CD4-positive, alpha-beta T cell (primary cell): ENCODE results near the gene TOP3B. TPM values are rescaled to one million over a fixed set of nuclear protein-coding genes. Genes with fewer than 3 reads are reported as not detected.
"Not testable (repeated sequence)": the region's sequence is repeated elsewhere in the genome, so short reads cannot be mapped to it uniquely, and the experiment has no call there.

Source experiments
- ATAC-seq: fragments of 200-7000 bp; cut with Tn5 transposase; one replicate; pipeline ENCODE4 v1.10.0; 2022; ENCODE audit warnings: mild to moderate bottlenecking; ENCODE audit not compliant: poor library complexity
- CTCF ChIA-PET: fragments of 350-600 bp; sonication (Branson Sonifier 250); formaldehyde crosslinking; loops from one replicate; lab custom pipeline; 2021; ENCODE audit warnings: antibody characterized with exemption, inconsistent platforms; lab: Charles Lee
- POLR2A ChIA-PET: fragments of 350-600 bp; sonication (Branson Sonifier 250); formaldehyde crosslinking; loops from one replicate; lab custom pipeline; 2021; ENCODE audit warnings: antibody characterized with exemption, inconsistent platforms; lab: Charles Lee
- DNase-seq, 14 experiments: peaks; one replicate each; pipeline ENCODE4 v3.0.0-alpha.2; 2013 to 2020; ENCODE audit warnings: mixed read lengths in 2 of 14
- H3K27ac ChIP-seq, 2 donors: one replicate each; pipeline versions ENCODE4 v1.5.1 to v1.7.0; 2013; ENCODE audit warnings: low read length in 2 of 2, low read depth in 1 of 2, mild to moderate bottlenecking in 1 of 2
- H3K27me3 ChIP-seq, 2 experiments: 1 replicate in 1 of 2; 2 replicates in 1 of 2; pipeline versions ENCODE4 v1.6.1 to v1.7.0; 2013; ENCODE audit warnings: low read length in 2 of 2, control low read depth in 1 of 2, mild to moderate bottlenecking in 1 of 2, moderate library complexity in 1 of 2; ENCODE audit not compliant: insufficient read depth in 2 of 2, control insufficient read depth in 1 of 2
- H3K36me3 ChIP-seq: one replicate; pipeline ENCODE4 v1.6.1; 2013; ENCODE audit warnings: low read length, control low read depth; ENCODE audit not compliant: insufficient read depth
- H3K4me1 ChIP-seq: one replicate; pipeline ENCODE4 v1.6.1; 2013; ENCODE audit warnings: low read length, control low read depth; ENCODE audit not compliant: insufficient read depth
- H3K4me3 ChIP-seq: one replicate; pipeline ENCODE4 v1.5.1; 2013; ENCODE audit warnings: mild to moderate bottlenecking, low read length, moderate library complexity
- H3K9me3 ChIP-seq, 2 experiments: 1 replicate in 1 of 2; 2 replicates in 1 of 2; pipeline versions ENCODE4 v1.6.1 to v1.7.0; 2013; ENCODE audit warnings: low read length in 2 of 2, mild to moderate bottlenecking in 2 of 2, control low read depth in 1 of 2, moderate library complexity in 1 of 2; ENCODE audit not compliant: control insufficient read depth in 1 of 2, insufficient read depth in 1 of 2
- H3K27ac Mint-ChIP-seq: one replicate; pipeline ENCODE4 v1.8.0; 2020; ENCODE audit warnings: mixed read lengths
- H3K27me3 Mint-ChIP-seq: one replicate; pipeline ENCODE4 v1.8.0; 2021; ENCODE audit warnings: mixed read lengths
- H3K36me3 Mint-ChIP-seq: one replicate; pipeline ENCODE4 v1.8.0; 2021; ENCODE audit warnings: low read depth, mixed read lengths
- H3K4me1 Mint-ChIP-seq: one replicate; pipeline ENCODE4 v1.8.0; 2021; ENCODE audit warnings: low read depth, mixed read lengths
- H3K4me3 Mint-ChIP-seq: one replicate; pipeline ENCODE4 v1.8.0; 2020; ENCODE audit warnings: mild to moderate bottlenecking, mixed read lengths
- H3K9me3 Mint-ChIP-seq: one replicate; pipeline ENCODE4 v1.8.0; 2020; ENCODE audit warnings: mixed read lengths
- CTCF ChIP-seq: fragments of 200-600 bp; IDR thresholded peaks from one replicate; pipeline ENCODE4 v1.8.0; 2022; ENCODE audit warnings: antibody characterized with exemption, mild to moderate bottlenecking
- intact Hi-C, 2 experiments: fragments of 100-400 bp; cut with DNase I in 1 of 2; cut with micrococcal nuclease in 1 of 2; formaldehyde crosslinking; loops; one replicate each; pipeline versions ENCODE4 v1.15.1 to v1.9.0; 2023 to 2025; cut with DNase I, micrococcal nuclease
- total RNA-seq, 174 experiments: library from RNA in 2 of 174; stranded (reverse) in 2 of 174; gene quantifications; one replicate each; pipeline ENCODE4 v1.2.3 and lab custom pipeline; 2021 to 2026

The TOP3B gene
- total RNA-seq, 2 experiments from 2014 or later: 60.2 to 62.8 TPM

DNA sequence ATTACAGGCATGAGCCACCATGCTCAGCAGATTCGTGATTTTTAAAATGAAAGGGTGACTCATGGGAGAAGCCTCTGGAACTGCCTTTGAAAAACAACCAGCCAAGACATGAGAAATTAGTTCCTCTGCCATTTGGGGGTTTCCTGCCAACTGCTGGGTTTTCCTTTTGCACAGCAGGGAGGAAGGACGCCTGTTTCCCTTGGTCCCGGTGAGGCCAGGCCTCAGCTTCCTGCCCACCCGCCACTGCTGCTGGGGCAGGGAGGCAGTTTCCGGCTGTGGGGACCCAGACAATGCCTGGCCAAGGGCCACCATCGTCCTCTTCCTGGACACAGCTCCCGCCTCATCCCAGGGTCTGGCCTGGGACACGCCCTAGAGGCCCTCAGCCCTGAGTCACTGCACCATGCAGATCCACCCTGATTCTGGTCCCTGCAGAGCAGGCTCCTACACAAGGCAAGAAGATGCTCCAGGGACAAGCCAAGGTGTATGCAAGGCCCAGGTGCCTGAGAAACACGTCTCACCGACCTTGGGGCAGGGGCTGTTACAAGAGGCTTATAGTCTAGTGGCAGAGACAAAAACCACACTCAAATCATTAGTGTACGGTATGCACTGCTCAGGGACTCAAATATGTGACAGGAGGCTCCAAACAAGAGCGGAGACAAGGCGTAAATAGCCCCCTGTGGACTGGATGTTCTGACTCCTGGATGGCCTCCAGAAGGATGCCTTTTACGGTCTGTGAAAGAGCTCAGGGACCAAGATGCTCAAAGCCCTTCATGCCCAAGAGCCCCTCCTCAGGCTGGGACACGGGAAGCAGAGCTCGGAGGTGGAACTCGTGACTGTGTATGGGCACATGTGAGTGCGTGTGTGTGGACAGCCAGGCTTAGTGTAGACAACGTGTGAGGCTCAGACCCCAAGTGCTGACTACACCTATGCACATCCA is 39.9 kb downstream of the TOP3B start:
- Mint-ChIP-seq H3K9me3 (no peaks in the 10 kb centered on the region), H3K36me3 (peaks cover 25% of the 10 kb centered on the region), H3K27me3 (no peaks in the 10 kb centered on the region), H3K4me1 (peaks cover 37% of the 10 kb centered on the region), H3K27ac (peak overlapping the region; percentile 45), H3K4me3 (no peak overlapping the region)
- no peaks in the 10 kb centered on the region for H3K27me3 ChIP-seq
- intact Hi-C loops: no loop called here
- ATAC-seq (no peak), DNase-seq (peak in 4 of 14 experiments; percentile 11 to 65 (median 42))
- ChIA-PET POLR2A (interaction anchor here (1.0 kb wide), 1 partner anchor 10 kb away, joined by 3 read pairs; the partner anchor contains the start of gene PPM1F), CTCF (interaction anchor here (8.0 kb wide), 1 partner anchor 9 kb away, joined by 117 read pairs; the partner anchor contains the start of gene PPM1F)
- peaks cover 47% of the 10 kb centered on the region for H3K4me1 ChIP-seq
- no peaks in the 10 kb centered on the region for H3K9me3 ChIP-seq
- peaks cover 18% of the 10 kb centered on the region for H3K36me3 ChIP-seq
- peak overlapping the region in 1 of 2 donors; percentile 49 for H3K27ac ChIP-seq
- no peak overlapping the region for H3K4me3 ChIP-seq
- no peak for TF ChIP-seq CTCF

- H3K4me3 ChIP-seq: no peak overlapping the region
- peaks cover 18% of the 10 kb centered on the region for H3K36me3 ChIP-seq
- H3K9me3 ChIP-seq: no peaks in the 10 kb centered on the region
- POLR2A ChIA-PET: interaction anchor here (1.0 kb wide), 1 partner anchor 11 kb away, joined by 3 read pairs; the partner anchor contains the start of gene PPM1F
- Mint-ChIP-seq H3K9me3 (no peaks in the 10 kb centered on the region), H3K27me3 (no peaks in the 10 kb centered on the region), H3K36me3 (peaks cover 26% of the 10 kb centered on the region), H3K27ac (peak overlapping the region; percentile 62), H3K4me1 (peaks cover 38% of the 10 kb centered on the region), H3K4me3 (no peak overlapping the region)
- intact Hi-C loops: no loop called here
- no peak for ATAC-seq
- H3K27me3 ChIP-seq: no peaks in the 10 kb centered on the region
- no peak for DNase-seq
- peak overlapping the region in 1 of 2 donors; percentile 49 for H3K27ac ChIP-seq
- H3K4me1 ChIP-seq: peaks cover 54% of the 10 kb centered on the region
- CTCF ChIA-PET: interaction anchor here (8.0 kb wide), 1 partner anchor 10 kb away, joined by 117 read pairs; the partner anchor contains the start of gene PPM1F
- no peak for TF ChIP-seq CTCF
Measured at GRCh38 chr22:21941921-21942320, 40.7 kb downstream of the TOP3B start.

GRCh38 chr22:21940521-21940920 is 42.1 kb downstream of the TOP3B start:
- intact Hi-C loops: no loop called here
- Mint-ChIP-seq H3K4me3 (no peak overlapping the region), H3K9me3 (no peaks in the 10 kb centered on the region), H3K27ac (peak overlapping the region; percentile 49), H3K36me3 (peaks cover 34% of the 10 kb centered on the region), H3K27me3 (no peaks in the 10 kb centered on the region), H3K4me1 (peaks cover 43% of the 10 kb centered on the region)
- no peaks in the 10 kb centered on the region for H3K9me3 ChIP-seq
- no peak overlapping the region for H3K27ac ChIP-seq
- H3K4me1 ChIP-seq: peaks cover 55% of the 10 kb centered on the region
- ChIA-PET CTCF (interaction anchor here (0.7 to 8.0 kb wide), 2 partner anchors 11 to 53 kb away, joined by 4 to 117 read pairs; partner anchors contain the start of gene PPM1F), POLR2A (interaction anchor here (3.6 kb wide), 1 partner anchor 13 kb away, joined by 26 read pairs; the partner anchor contains the start of gene PPM1F)
- no peaks in the 10 kb centered on the region for H3K27me3 ChIP-seq
- no peak overlapping the region for H3K4me3 ChIP-seq
- ATAC-seq: no peak
- peak in 1 of 14 experiments; percentile 13 for DNase-seq
- no peak for TF ChIP-seq CTCF
- peaks cover 14% of the 10 kb centered on the region for H3K36me3 ChIP-seq

GRCh38 chr22:21939935-21940334 is 42.7 kb downstream of the TOP3B start:
- ChIA-PET POLR2A (interaction anchor here (3.6 kb wide), 1 partner anchor 13 kb away, joined by 26 read pairs; the partner anchor contains the start of gene PPM1F), CTCF (interaction anchor here (0.5 to 8.0 kb wide), 3 partner anchors 12 to 155 kb away, joined by 3 to 117 read pairs (median 4); partner anchors contain the start of gene PPM1F)
- H3K4me1 Mint-ChIP-seq: peaks cover 40% of the 10 kb centered on the region
- H3K4me3 ChIP-seq, H3K36me3 ChIP-seq, H3K27ac ChIP-seq, H3K9me3 ChIP-seq, H3K4me3 Mint-ChIP-seq, H3K27me3 Mint-ChIP-seq, H3K9me3 Mint-ChIP-seq, H3K27me3 ChIP-seq, ATAC-seq: not testable (repeated sequence)
- peak in 1 of 14 experiments; percentile 15 for DNase-seq
- intact Hi-C loops: loop anchor here in 1 of 2 experiments (2.0 kb wide), 1 partner anchor 13 kb away; the partner anchor contains the start of gene PPM1F
- H3K36me3 Mint-ChIP-seq: peaks cover 31% of the 10 kb centered on the region
- H3K27ac Mint-ChIP-seq: peak overlapping the region; percentile 49
- H3K4me1 ChIP-seq: peaks cover 55% of the 10 kb centered on the region
